Breast epithelium (tissue), 4 donors: ENCODE results near the gene PDE4C. TPM values are rescaled to one million over a fixed set of nuclear protein-coding genes. Genes with fewer than 3 reads are reported as not detected.
A peak's percentile ranks its signal among the peaks of the same experiment; 100 is the strongest.

Experiments used
- DNase-seq, 2 donors: peaks; one replicate each; pipeline ENCODE4 v3.0.0-alpha.2; 2019; ENCODE audit warnings: low spot score in 2 of 2
- H3K27ac ChIP-seq, 2 donors: fragments of 200-600 bp; sonication (generic) in 1 of 2; one replicate each; pipeline ENCODE4 v1.5.1; 2016 to 2019; ENCODE audit warnings: mild to moderate bottlenecking in 1 of 2
- H3K27me3 ChIP-seq, 2 donors: fragments of 200-600 bp; sonication (generic) in 1 of 2; one replicate each; pipeline versions ENCODE4 v1.5.1 to v1.6.0; 2017 to 2019; ENCODE audit warnings: control low read depth in 1 of 2, mild to moderate bottlenecking in 1 of 2
- H3K36me3 ChIP-seq: fragments of 200-600 bp; one replicate; pipeline ENCODE4 v1.5.1; 2019
- H3K4me1 ChIP-seq, 2 donors: fragments of 200-600 bp; sonication (generic); one replicate each; pipeline ENCODE4 v1.5.1; 2016 to 2019; ENCODE audit warnings: control low read depth in 1 of 2
- H3K4me3 ChIP-seq, 3 donors: fragments of 200-600 bp; sonication (generic); 1 replicate in 2 of 3; 2 replicates in 1 of 3; pipeline ENCODE4 v1.5.1; 2016 to 2019; ENCODE audit warnings: mild to moderate bottlenecking in 3 of 3, moderate library complexity in 2 of 3
- H3K9me3 ChIP-seq, 2 donors: fragments of 200-600 bp; sonication (generic) in 1 of 2; one replicate each; pipeline ENCODE4 v1.5.1; 2016 to 2019; ENCODE audit warnings: control low read depth in 1 of 2
- POLR2A ChIP-seq: fragments of 450-650 bp; IDR thresholded peaks from one replicate; pipeline ENCODE4 v1.6.1; 2016; ENCODE audit warnings: antibody characterized with exemption, mild to moderate bottlenecking, moderate library complexity
- POLR2AphosphoS5 ChIP-seq, 3 donors: sonication (generic); formaldehyde crosslinking; IDR thresholded peaks; one replicate each; pipeline ENCODE4 v1.6.1; 2017; ENCODE audit warnings: antibody characterized with exemption in 3 of 3
- intact Hi-C: fragments of 100-400 bp; cut with DNase I; formaldehyde crosslinking; loops from one replicate; pipeline ENCODE4 v1.15.1; 2023; ENCODE audit warnings: low total_unique reads
- total RNA-seq, 3 donors: library from RNA; depleted of rRNA; stranded (reverse); fragments of >200 nt; gene quantifications; one replicate each; pipeline ENCODE4 v1.1.0, GENCODE V29; 2016
- TF ChIP-seq, protein P1 (sequence below), 3 donors: fragments of 450-650 bp; IDR thresholded peaks; one replicate each; pipeline ENCODE4 v1.5.1; 2016 to 2017; ENCODE audit warnings: antibody characterized with exemption in 3 of 3, mild to moderate bottlenecking in 3 of 3, moderate library complexity in 3 of 3

The PDE4C gene
- total RNA-seq, 3 donors from 2014 or later = 0.33 to 1.3 TPM; not detected in 1

DNA sequence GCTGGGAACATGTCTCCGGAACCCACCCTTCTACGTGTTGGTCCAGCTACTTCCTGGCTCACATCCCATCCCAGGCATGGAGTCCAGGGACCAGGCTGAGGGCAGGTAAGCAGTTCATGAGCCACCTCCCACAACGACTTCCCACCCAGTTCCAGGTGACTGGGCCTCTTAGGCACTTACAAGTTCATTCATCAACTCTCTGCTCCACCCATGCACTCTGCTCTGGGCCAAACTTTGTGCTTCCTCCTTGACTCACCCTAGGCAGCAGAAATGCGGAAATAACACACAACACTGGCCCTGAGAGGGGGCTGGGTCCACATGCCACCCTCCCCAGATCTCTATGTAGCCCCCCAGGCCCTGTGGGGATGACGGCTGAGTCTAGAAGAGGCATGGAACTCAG, 27.5 kb upstream of the PDE4C start:
- no peak for DNase-seq

DNA sequence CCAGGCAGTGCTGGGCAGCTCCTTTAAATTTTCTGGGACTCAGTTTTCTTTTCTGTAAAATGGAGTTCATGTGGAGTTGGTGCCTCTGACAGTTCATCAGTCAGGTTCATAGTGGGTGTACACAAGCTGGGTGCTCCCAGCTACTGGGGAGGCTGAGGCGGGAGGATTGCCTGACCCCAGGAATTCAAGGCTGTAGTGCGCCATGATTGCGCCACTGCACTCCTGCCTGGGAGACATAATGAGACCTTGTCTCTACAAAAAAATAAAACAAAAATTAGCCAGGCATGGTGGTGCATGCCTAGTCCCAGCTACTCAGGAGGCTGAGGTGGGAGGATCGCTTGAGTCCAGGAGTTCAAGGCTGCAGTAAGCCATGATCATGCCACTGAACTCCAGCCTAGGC, 26.9 kb upstream of the PDE4C start:
- no peaks in the 10 kb centered on the region for H3K9me3 ChIP-seq
- H3K27ac ChIP-seq = no peak overlapping the region
- H3K4me3 ChIP-seq = no peak overlapping the region
- no peaks in the 10 kb centered on the region for H3K4me1 ChIP-seq
- peaks cover 7% of the 10 kb centered on the region for H3K36me3 ChIP-seq
- no peaks in the 10 kb centered on the region for H3K27me3 ChIP-seq
- intact Hi-C loops = no loop called here
- TF ChIP-seq POLR2A (no peak), POLR2AphosphoS5 (IDR thresholded peaks at IDR 0.05) (no peak)
- TF ChIP-seq, protein P1, sequence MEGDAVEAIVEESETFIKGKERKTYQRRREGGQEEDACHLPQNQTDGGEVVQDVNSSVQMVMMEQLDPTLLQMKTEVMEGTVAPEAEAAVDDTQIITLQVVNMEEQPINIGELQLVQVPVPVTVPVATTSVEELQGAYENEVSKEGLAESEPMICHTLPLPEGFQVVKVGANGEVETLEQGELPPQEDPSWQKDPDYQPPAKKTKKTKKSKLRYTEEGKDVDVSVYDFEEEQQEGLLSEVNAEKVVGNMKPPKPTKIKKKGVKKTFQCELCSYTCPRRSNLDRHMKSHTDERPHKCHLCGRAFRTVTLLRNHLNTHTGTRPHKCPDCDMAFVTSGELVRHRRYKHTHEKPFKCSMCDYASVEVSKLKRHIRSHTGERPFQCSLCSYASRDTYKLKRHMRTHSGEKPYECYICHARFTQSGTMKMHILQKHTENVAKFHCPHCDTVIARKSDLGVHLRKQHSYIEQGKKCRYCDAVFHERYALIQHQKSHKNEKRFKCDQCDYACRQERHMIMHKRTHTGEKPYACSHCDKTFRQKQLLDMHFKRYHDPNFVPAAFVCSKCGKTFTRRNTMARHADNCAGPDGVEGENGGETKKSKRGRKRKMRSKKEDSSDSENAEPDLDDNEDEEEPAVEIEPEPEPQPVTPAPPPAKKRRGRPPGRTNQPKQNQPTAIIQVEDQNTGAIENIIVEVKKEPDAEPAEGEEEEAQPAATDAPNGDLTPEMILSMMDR (IDR thresholded peaks at IDR 0.05) = no peak
- DNase-seq = no peak

More for the DNA sequence above, 27.5 kb upstream of the PDE4C start:
- Histone ChIP-seq H3K27me3 (no peaks in the 10 kb centered on the region), H3K27ac (no peak overlapping the region), H3K4me1 (no peaks in the 10 kb centered on the region), H3K4me3 (no peak overlapping the region), H3K9me3 (no peaks in the 10 kb centered on the region), H3K36me3 (peaks cover 7% of the 10 kb centered on the region)
- intact Hi-C loops = no loop called here
- TF ChIP-seq, protein P1 (IDR thresholded peaks at IDR 0.05) = no peak
- TF ChIP-seq POLR2AphosphoS5 (IDR thresholded peaks at IDR 0.05) = no peak
- TF ChIP-seq POLR2A = no peak

DNA sequence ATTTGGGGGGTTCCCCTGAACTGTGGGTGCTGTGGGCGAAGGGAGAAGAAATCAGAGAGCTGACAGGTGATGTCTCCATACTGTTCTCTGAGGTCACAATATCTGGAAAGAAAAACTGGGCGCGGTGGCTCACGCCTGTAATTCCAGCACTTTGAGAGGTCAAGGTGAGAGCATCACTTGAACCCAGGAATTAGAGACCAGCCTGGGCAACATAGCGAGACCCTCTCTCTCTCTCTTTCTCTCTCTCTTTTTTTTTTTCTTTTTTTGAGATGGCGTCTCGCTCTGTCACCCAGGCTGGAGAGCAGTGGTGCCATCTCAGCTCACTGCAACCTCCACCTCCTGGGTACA, 26.1 kb upstream of the PDE4C start:
- H3K4me1 ChIP-seq = no peaks in the 10 kb centered on the region
- DNase-seq = no peak
- no peaks in the 10 kb centered on the region for H3K9me3 ChIP-seq
- no peak for TF ChIP-seq POLR2AphosphoS5 (IDR thresholded peaks at IDR 0.05)
- H3K4me3 ChIP-seq = no peak overlapping the region
- no peak overlapping the region for H3K27ac ChIP-seq
- peaks cover 4% of the 10 kb centered on the region for H3K36me3 ChIP-seq
- intact Hi-C loops = no loop called here
- H3K27me3 ChIP-seq = no peaks in the 10 kb centered on the region

DNA sequence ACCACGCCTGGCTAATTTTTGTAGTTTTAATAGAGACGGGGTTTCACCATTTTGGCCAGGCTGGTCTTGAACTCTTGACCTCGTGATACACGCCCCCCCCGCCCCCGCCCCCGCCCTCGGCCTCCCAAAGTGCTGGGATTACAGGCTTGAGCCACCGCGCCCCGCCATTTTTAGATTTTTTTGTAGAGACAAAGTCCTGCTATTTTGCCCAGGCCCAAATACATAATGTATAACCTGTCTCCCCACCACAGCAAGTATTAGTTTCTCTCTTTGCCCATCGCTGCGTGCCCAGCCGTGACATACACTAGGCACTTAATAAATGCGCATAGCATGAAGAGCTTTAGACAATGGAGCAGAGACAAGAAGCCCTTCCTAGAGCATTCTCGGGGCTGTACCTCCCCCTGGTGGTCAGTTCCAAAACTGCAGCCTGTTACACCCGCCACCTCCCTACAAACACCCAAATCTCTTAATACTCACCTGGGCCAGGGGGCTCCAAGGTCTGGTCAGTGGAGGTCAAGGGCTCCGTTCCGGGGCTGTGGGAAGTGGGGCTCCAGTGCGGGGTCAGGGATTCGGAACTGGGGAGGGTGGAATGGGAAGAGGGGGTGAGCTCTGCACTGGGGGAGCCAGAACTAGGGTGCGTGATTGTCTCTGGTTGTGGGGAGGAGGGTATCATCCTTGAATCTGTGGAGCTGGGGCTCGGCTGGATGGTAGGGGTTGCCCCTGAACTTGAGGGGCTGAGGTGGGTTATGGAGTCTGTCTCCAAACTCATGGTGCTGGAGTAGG, 25.5 kb upstream of the PDE4C start:
- intact Hi-C loops = no loop called here
- no peaks in the 10 kb centered on the region for H3K4me1 ChIP-seq
- DNase-seq = peak; percentile 61 to 79

DNA sequence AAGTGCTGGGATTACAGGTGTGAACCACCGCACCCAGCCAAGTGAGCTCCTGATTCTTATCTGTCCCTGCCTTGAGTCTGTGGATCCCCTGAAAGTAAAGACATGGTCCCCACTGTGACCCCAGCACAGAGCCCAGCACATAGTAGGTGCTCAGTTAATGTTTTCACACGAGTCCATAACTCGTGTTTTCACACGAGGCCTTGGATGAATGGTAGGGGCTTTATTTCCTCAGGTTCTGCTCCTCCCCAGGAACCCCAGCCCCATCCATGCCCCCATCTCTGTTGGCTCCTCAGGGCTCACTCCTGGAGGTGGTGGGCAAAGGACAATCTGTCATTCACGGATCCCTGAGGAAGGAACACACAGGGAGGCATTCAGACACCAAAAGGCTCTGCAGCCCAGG, 23.6 kb upstream of the PDE4C start:
- intact Hi-C loops = no loop called here
- H3K4me3 ChIP-seq = no peak overlapping the region
- H3K27me3 ChIP-seq = no peaks in the 10 kb centered on the region
- no peaks in the 10 kb centered on the region for H3K36me3 ChIP-seq
- H3K4me1 ChIP-seq = no peaks in the 10 kb centered on the region
- DNase-seq = no peak
- no peaks in the 10 kb centered on the region for H3K9me3 ChIP-seq
- TF ChIP-seq POLR2A = no peak
- no peak overlapping the region for H3K27ac ChIP-seq

More for the DNA sequence above, 25.5 kb upstream of the PDE4C start:
- TF ChIP-seq, protein P1 (IDR thresholded peaks at IDR 0.05) = peak; percentile 97
- TF ChIP-seq POLR2AphosphoS5 (IDR thresholded peaks at IDR 0.05) = no peak
- no peak for TF ChIP-seq POLR2A
- Histone ChIP-seq H3K4me3 (no peak overlapping the region), H3K27me3 (no peaks in the 10 kb centered on the region), H3K36me3 (no peaks in the 10 kb centered on the region), H3K27ac (no peak overlapping the region), H3K9me3 (no peaks in the 10 kb centered on the region)

DNA sequence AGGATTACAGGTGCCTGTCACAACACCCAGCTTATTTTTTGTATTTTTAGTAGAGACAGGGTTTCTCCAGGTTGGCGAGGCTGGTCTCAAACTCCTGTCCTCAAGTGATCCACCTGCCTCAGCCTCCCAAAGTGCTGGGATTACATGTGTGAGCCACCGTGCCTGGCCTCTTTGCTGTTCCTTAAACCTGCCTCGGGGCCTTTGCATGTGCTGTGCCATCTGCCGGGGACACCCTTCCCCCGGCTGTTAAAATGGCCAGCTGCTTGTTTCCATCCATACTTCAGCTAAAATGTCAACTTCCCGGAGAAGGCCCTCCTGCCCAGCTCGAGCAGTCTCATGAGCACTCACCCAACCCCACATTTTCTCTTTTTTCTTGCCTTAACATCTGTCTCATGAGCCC, 19.1 kb upstream of the PDE4C start:
- DNase-seq = no peak
- intact Hi-C loops = no loop called here
- Histone ChIP-seq H3K36me3 (no peaks in the 10 kb centered on the region), H3K27ac (no peak overlapping the region), H3K4me1 (no peaks in the 10 kb centered on the region), H3K9me3 (no peaks in the 10 kb centered on the region), H3K4me3 (no peak overlapping the region), H3K27me3 (no peaks in the 10 kb centered on the region)
- TF ChIP-seq, protein P1 (IDR thresholded peaks at IDR 0.05) = no peak
- no peak for TF ChIP-seq POLR2A
- no peak for TF ChIP-seq POLR2AphosphoS5 (IDR thresholded peaks at IDR 0.05)
